WERI-Rb-1 (cell line): ENCODE measurements around the gene CD48.
A peak's percentile ranks its signal among the peaks of the same experiment; 100 is the strongest.
"Not testable (repeated sequence)": the region's sequence is repeated elsewhere in the genome, so short reads cannot be mapped to it uniquely, and the experiment has no call there.

Experiments used
- DNase-seq: peaks from one replicate; pipeline ENCODE4 v3.0.0-alpha.2; 2020
- H3K27ac ChIP-seq: fragments of 250-450 bp; sonication (Bioruptor Pico); 2 replicates; pipeline ENCODE4 v1.5.1; 2020; ENCODE audit warnings: mild to moderate bottlenecking, moderate library complexity
- H3K27me3 ChIP-seq: fragments of 250-450 bp; sonication (Bioruptor Pico); 2 replicates; pipeline ENCODE4 v1.5.1; 2021; ENCODE audit warnings: mild to moderate bottlenecking, low read depth, moderate library complexity; ENCODE audit not compliant: insufficient read depth, severe bottlenecking
- H3K36me3 ChIP-seq: fragments of 250-450 bp; sonication (Bioruptor Pico); 2 replicates; pipeline ENCODE4 v1.5.1; 2020; ENCODE audit warnings: mild to moderate bottlenecking, moderate library complexity
- H3K4me3 ChIP-seq: 2 replicates; pipeline ENCODE4 v1.5.1; 2011; ENCODE audit warnings: low read depth, mild to moderate bottlenecking, control low read depth, low read length
- H3K9me3 ChIP-seq: fragments of 250-450 bp; sonication (Bioruptor Pico); 2 replicates; pipeline ENCODE4 v1.5.1; 2021; ENCODE audit warnings: mild to moderate bottlenecking, moderate library complexity; ENCODE audit not compliant: severe bottlenecking
- CTCF ChIP-seq: IDR thresholded peaks from 2 replicates; pipeline ENCODE4 v1.5.1; 2011; ENCODE audit warnings: low read depth, mild to moderate bottlenecking, control low read depth, inconsistent platforms, low read length

CD48 gene

GRCh38 chr1:160706526-160707235, 4.9 kb downstream of the CD48 start:
- TF ChIP-seq CTCF = no peak
- DNase-seq = no peak
- Histone ChIP-seq H3K4me3 (no peak overlapping the region), H3K36me3 (no peaks in the 10 kb centered on the region), H3K9me3 (no peaks in the 10 kb centered on the region), H3K27me3 (peaks cover 94% of the 10 kb centered on the region), H3K27ac (no peak overlapping the region)

DNA sequence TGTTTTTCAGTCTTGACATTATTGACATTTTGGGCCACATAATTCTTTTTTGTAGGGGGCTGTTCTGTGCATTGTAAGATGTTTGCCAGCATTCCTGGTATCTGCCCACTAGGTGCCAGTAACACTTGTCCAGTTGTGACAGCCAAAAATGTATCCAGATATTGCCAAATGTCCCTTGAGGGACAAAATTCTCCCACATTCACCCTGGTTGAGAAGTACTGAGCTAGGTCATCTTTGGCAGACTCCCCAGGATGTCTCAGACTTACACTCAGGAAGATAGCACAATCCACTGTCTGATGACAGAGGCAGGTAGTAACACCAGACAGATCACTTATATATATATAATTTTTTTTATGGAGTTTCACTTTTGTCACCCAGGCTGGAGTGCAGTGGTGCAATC, 5.9 kb downstream of the CD48 start:
- H3K9me3 ChIP-seq = no peaks in the 10 kb centered on the region
- no peak for TF ChIP-seq CTCF
- H3K4me3 ChIP-seq = no peak overlapping the region
- DNase-seq = no peak
- H3K27ac ChIP-seq = no peak overlapping the region
- H3K27me3 ChIP-seq = peaks cover 89% of the 10 kb centered on the region
- no peaks in the 10 kb centered on the region for H3K36me3 ChIP-seq

GRCh38 chr1:160705212-160705621, 6.4 kb downstream of the CD48 start:
- H3K4me3 ChIP-seq, DNase-seq, H3K36me3 ChIP-seq, H3K27ac ChIP-seq, H3K9me3 ChIP-seq: not testable (repeated sequence)
- peaks cover 88% of the 10 kb centered on the region for H3K27me3 ChIP-seq

- no peaks in the 10 kb centered on the region for H3K9me3 ChIP-seq
- no peak for TF ChIP-seq CTCF
- H3K36me3 ChIP-seq = no peaks in the 10 kb centered on the region
- DNase-seq = no peak
- no peak overlapping the region for H3K27ac ChIP-seq
- no peak overlapping the region for H3K4me3 ChIP-seq
- H3K27me3 ChIP-seq = peaks cover 82% of the 10 kb centered on the region
Measured at GRCh38 chr1:160704250-160704649, 7.4 kb downstream of the CD48 start.

- no peak for DNase-seq
- no peaks in the 10 kb centered on the region for H3K9me3 ChIP-seq
- no peak overlapping the region for H3K27ac ChIP-seq
Measured at GRCh38 chr1:160702100-160702499, 9.5 kb downstream of the CD48 start.

DNA sequence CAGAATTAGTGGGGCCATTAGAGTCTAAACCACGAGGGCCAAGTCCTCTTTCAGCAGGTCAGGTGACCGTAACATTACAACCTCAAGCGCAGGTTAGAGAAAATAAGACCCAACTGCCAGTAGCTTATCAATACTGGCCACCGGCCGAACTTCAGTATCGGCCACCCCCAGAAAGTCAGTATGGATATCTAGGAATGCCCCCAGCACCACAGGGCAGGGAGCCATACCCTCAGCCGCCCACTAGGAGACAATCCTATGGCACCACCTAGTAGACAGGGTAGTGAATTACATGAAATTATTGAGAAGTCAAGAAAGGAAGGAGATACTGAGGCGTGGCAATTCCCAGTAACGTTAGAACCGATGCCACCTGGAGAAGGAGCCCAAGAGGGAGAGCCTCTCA, 19.2 kb downstream of the CD48 start:
- not testable (repeated sequence) for H3K36me3 ChIP-seq, H3K9me3 ChIP-seq, H3K4me3 ChIP-seq, DNase-seq, H3K27ac ChIP-seq
- H3K27me3 ChIP-seq = peaks cover 41% of the 10 kb centered on the region
- TF ChIP-seq CTCF = 0 out of 2 replicates have a peak, but pooled peaks have one; percentile 8

More at GRCh38 chr1:160702100-160702499, 9.5 kb downstream of the CD48 start:
- TF ChIP-seq CTCF = no peak
- Histone ChIP-seq H3K4me3 (no peak overlapping the region), H3K36me3 (no peaks in the 10 kb centered on the region), H3K27me3 (peaks cover 61% of the 10 kb centered on the region)
